Measurements from ENCODE around the gene ZNF574.

The ZNF574 gene

DNA sequence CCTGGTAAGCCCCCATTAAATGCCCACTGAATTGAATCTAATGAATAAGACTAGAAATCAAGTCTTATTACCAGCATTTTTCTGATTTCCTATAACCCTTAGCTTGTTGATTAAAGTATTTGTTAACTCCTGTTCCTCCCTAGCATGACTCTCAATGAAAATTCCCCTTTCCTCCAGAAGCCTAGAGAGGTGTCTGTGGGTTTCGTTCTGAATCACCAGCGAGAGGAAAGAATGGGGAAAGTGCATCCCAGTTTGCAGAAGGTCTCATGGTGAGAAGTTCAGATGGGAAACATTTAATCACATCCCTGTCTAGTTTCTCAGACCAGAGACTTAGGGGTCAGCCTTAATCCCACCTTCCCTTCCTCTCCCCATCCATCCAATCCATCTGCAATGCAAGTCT, 29.4 kb downstream of the ZNF574 start:
- DNase-seq = no peak

DNA sequence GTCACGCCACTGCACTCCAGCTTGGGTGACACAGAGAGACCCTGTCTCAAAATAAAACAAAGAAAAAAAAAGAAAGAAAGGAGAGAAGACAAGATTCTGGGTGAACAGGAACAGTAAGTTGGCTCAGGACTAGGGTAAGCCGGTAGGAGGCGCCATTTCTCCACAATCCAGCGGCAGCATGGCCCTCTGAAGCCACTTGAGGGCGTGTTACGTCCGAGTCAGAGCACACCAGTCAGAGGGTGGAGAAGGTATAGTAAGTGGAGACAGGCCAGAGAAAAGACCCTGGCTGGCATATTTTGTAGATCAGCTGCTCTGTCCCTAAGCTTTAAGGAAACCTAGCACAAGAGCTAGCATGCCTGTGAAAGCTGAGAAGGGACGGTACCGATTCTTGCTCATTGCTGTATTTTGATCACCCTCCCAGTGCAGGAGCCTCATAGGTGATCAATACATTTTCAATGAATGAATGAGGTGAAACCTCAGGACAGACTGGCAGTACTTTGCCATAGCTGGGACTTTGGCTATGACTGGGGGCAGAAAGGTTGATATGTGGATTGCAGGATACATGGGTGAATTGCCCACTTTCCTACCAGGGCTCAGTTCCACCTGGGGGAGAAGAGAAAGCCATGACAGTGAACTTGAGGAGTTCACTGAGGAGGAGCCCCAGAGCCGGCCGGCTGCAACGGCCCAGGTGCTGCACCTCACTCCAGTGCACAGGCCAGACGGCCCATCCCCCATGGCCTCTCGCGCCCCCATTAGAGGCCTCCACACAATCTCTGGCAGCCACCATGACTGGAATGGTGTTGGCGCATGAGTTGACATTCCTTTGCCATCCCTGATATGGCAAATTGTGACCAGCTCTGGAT, 32.8 kb downstream of the ZNF574 start:
- peak; percentile 79 to 80 for DNase-seq

DNA sequence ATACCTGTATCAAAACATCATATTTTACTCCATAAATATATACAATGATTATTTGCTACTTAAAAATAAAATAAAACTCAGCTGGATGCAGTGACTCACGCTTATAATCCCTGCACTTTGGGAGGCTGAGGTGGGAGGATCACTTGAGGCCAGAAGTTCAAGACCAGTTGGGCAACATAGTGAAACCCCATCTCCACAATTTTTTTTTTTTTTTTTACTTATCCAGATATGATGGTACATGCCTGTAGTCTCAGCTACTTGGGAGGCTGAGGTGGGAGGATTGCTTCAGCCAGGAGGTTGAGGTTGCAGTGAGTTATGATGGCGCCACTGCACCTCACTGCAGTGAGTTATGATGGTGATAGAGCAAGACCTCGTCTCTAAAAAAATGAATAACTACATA, 33.9 kb downstream of the ZNF574 start:
- DNase-seq = no peak

DNA sequence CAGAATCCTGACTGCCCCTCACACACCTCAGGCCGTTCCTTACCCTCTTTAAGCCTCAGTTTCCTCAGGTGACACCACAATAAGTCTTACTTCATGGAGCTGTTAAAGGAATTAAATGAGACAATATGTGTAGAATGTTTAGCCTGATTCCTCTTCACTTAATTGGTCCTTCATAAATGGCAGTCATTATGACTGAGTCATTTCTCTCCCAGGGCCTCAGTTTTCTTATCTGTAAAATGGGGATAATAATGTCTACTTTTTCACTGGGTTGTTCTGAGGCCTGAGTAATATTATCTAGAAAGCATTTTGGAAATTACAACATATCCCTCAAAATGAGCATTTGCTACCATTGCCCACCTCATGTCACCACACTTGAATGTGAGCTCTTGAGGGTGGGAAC, 34.7 kb downstream of the ZNF574 start:
- DNase-seq = no peak

DNA sequence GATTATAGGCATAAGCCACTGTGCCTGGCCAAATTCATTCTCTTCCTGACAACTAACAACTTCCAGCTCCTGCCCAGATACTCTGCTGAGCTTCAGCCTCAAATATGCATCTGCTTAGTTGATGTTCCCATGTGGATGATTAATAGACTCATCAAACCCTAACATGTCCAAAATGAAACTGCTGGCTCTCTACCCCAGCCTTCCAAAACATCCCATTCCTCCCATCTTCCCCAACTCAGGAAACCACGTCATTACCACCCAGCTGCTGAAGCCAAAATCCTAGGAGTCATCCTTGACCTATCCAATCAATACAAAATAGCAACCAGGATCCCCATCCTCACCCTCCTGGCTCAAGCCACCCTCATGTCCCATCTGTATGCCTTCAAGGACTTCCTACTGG, 35.4 kb downstream of the ZNF574 start:
- DNase-seq = no peak

DNA sequence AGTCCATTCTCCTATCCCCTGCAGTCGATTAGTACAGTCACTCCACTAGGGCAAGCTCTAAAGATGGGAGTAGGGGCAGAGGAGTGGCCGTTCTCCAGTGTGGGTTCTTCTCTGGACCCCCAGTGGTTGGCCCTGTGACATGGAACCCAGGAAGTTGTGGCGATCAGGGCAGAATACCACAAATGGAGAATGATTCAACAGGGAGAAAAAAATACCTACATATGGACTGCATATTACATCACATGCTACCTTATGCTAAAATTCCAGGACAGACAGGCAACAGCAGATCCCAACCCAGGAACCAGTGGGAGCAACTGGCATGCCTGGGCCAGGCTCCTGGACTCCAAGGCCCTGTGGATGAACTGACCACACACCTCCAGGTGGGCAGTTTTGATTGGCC, 35.8 kb downstream of the ZNF574 start:
- no peak for DNase-seq

DNA sequence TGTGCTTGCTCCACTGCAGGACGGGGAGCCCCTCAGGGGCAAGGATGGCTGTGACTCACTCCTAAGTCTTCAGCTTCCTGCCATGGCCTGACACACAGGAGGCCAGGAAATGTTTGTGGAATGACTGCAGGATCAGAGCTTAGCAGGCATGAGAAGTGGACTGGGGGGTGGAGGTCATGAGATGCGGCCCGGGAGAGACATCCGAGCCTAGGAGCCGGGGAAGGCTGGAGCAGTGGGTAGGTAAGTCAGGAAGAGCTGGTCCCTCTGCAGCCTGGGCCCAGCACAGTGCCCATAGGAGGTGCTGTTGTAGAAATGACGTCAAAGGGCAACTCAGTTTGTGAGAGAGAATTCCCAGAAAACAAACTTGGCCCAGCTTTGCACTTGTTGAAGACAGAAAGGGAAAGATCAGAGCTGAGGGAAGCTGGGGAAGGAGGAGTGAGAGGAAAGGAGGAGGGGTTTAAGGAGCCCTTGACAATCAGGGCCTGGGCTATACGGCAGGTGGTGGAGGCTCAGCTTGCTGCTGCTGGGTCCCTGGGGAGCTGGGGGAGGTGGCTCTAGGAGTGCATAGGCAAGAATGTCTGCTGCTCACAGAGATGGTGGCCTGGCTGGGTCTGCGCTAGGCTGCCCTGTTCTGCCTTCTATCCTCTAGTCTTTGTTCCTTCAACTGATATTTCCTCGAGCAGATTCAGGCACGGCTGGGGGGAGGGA, 37.8 kb downstream of the ZNF574 start:
- DNase-seq = no peak

DNA sequence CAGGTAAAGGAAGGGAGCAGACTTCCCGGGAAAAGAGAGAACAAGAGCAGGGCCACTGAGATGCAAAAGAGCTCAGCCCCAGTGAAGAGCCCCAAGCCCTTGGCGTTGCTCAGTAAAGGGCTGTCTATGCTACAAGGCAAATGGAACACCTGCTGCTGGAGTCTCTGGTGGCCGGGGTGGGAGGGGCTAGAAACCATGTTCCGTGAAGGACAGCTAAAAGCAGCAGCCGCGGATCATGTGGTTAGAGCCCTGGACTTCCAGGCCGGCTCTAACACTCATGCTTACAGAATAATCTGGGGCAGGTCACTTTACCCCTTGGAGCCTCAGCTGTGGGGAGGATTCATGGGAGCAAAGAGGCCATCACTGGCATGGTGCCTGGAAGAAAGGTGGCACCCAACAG, 38.4 kb downstream of the ZNF574 start:
- no peak for DNase-seq

DNA sequence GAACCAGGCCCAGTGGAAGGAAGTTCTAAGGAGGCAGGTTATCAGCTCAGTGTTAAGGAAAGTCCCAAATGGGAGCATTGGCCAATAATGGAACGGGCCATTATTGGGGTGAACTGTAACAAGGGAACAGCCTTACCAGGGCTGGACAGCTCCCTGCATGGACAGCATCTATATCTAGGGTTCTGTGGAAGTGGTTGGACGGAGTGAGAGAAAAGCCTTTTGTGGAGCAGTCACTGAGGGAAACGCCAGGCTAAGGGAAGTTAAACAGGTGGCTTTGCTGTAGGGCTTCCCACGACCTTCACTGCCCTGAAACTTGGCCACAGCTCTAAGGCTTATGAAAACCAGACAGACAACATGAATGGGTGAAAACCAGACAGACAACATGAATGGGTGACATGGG, 39.3 kb downstream of the ZNF574 start:
- DNase-seq = no peak

DNA sequence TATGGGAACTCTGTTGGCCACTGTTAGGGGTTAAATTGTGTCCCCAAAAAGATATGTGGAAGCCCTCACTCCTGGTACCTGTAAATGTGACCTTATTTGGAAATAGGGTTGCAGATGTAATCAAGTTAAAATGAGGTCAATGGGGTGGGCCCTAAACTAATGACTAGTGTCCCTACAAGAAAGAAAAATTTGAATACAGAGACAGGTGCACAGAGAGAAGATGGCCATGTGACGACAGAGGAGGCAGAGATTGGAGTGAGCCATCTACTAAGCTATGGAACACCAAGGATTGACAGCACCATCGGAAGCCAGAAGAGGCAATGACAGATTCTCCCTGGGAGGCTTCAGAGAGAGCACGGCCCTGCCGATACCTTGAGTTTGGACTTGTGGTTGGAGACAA, 39.7 kb downstream of the ZNF574 start:
- DNase-seq = no peak

DNA sequence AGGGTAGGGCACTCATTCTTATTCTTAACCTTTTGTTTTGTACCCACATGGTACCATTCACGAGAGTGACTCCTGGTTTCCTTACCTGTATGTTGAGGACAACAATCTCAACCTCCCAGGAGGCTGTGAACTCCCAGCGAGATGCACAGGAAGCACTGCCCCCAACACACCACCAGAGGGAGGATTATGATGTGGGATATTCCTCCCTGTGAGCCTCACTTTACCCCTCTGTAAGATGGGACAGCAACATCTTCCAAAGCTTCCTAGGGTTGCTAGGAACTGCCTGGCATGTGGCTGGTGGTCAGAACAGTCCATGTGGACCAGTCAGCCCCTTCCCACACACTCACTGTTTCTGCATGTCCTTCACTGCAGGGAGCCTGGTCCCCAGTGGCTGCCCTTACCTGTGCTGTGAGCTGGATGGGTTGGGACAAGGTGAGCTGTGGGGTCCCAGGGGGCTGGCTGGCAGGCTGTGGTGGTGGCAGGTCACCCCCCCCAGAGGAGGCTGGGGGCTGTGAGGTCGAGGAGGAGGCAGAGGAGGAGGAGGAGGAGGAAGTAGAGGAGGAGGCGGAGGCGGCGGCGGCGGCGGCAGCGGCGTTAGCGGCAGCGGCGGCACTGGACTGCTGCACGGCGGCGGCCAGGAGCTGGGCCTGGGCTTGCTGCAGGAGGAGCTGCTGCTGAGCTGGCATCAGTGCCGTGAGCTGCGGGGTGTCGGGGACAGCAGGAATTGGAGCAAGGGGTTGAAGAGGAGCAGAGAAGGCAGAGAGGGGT, 40.5 kb downstream of the ZNF574 start:
- no peak for DNase-seq

DNA sequence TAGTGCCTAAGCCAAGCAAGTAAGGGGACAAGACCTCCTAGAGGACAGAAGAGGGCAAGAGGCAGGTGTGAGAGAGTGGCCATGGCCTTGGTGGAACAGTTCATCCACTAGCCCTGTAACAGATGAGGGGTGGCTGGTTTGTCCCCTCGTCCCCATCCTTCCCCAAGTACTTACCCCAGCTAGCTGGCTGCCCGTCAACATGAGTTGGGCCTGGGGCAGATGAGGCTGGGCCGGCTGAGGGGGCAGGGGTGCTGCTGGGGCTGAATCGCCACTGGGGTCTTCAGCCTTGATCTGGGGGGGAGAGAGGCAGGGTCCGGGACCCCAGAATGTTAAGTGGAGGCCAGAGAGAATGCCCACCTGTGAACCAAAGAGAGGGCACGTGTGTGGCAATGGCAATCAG, 41.1 kb downstream of the ZNF574 start:
- no peak for DNase-seq

DNA sequence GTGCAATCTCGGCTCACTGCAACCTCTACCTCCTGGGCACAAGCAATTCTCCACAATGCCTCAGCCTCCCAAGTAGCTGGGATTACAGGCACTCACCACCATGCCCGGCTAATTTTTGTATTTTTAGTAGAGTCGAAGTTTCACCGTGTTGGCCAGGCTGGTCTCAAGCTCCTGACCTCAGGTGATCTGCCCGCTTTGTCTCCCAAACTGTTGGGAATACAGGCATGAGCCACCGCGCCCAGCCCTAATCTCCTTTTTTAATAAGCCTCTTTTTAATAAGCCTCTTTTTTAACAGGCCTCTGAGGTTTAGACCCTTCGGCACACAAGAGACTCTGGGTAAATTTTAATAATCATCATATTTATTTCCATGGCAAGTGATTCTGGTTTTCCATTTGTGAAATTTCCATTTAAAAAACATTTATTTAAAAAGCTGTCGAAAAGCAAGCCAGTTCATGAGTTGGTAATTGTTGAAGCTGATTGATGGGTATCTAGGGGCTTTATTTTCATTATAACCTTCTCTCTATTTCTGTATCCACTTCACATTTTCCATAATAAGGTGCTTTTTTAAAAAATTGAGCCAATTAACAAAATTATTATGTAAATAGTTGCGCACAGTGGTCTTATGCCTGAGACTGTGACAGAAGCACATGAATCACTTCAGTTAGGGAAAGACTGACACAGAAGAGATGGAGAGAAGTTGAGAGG, 44.5 kb downstream of the ZNF574 start:
- no peak for DNase-seq

DNA sequence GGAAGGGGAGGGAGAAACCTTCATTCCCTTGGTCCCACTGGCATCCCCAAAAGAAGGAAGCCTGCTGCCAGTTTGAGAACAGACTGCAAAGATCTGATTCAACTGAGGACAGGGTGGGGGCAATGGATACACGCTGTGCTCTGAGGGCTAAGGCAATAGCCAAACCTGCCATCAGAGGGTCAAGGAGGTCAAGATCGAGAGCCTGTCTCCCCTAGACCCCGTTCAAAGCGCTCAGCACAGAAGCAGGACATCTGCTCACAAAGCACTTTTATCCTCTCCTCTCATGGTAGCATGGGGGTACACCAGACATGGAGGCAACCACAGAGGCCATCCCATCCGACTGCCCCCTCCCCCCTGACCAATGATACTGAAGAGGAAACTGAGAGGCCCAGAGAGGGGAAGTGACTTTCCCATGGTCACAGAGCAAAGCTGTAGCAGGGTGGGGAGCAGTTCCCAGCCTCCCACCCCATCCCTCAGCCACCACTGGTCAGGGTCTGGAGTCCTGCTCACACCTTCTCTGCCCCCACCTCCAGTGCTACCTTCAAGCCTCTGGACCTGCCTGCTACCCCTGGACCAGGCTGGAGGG, 45.2 kb downstream of the ZNF574 start:
- DNase-seq = no peak

DNA sequence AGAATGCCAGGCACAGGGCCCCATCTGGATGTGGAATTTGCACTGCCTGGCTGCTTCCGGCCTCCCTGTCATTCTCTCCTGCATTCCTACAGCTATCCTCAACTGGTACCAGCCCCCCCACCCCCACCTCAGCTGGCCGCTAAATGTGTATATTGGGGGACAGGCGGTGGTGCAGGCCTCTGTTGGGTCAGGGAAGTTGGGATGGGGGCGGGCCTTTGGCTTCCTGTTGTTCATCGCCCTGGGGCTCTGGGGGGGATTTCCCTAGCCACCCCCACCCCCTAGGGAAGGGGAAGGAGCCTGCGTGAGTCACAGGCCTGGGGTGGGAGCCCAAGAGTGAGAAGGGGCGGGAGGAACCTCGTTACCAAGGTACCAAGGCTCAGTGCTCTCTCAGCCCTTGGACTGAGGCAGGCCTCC, 45.7 kb downstream of the ZNF574 start:
- DNase-seq = no peak

DNA sequence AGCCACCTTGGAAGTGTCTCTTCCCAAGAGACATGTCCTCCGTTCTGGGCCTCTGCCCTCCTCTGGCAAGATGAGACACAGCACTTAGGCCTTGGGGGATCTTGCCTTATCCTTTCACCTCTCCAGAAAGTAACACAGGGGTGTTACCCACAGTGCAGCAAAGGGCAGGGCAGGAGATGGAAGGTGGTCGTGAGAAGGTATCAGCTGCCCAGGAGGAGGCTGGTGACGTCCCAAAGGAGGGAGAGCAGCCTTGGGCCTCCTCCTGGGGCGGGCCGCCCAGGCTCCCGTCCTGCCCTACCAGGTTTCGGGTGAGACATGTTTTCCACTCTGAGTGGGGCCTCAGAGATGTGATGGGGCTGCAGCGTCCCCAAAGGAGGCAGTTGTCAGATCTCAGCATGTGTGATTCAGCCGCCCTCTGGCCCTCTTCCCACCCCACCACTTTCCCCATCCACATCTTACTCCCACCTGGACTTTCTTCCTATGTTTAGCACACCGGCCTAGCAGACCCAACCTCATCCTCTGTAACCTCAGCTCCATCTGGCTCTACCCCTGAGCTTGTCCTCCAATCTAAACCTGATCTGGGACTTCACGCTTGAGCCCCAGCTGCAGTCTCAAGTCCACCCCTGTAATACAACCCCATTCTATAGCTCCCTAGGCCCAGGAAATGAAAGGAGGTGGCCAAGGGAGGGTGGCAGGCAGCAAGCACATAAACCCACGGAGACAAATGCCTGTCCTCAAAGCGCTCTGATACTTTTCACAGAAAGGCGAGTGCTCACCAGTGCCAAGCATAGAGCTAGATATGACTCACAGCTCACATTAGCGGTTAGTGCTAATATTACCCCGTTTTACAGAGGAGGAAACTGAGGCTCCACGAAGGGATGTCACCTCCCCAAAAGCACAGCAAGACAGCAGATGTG, 47.0 kb downstream of the ZNF574 start:
- no peak for DNase-seq

DNA sequence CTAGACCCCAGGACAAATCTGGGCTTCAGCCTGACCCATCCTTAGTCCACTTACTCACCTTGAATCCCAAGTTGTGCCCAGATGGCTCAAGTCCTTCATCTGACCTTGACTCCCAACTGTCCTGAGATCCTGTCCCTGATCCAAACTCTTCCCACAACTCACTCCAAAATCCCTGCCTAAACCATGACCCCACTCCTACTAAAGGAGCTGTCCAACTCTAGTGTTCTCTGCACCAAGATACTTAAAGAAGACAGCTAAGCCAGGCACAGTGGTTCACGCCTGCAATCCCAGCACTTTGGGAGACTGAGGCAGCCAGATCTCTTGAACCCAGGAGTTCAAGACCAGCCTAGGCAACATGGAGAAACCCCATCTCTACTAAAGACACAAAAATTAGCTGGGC, 47.8 kb downstream of the ZNF574 start:
- DNase-seq = no peak

DNA sequence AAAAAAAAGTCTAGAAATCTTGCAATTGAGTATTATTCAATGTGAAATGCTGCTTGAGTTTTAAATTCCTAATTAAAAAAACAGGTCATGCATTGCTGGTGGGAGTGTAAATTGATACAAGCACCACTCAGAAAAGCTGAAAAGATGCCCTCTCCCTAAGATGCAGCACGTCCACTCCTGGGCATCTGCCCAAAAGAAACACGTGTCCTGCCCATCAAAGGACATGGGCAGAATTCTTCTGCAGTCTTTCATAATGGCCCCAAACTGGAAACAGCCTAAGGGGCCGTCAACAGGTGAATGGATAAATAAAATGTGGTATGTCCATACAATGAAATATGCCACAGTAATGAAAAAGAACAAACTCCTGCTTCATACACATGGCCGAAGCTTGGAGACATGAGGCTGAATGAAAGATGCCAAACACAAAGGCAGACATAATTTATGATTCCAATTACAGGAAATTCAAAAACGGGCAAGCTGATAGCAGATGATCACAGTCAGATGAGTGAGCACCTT, 48.5 kb downstream of the ZNF574 start:
- no peak for DNase-seq

DNA sequence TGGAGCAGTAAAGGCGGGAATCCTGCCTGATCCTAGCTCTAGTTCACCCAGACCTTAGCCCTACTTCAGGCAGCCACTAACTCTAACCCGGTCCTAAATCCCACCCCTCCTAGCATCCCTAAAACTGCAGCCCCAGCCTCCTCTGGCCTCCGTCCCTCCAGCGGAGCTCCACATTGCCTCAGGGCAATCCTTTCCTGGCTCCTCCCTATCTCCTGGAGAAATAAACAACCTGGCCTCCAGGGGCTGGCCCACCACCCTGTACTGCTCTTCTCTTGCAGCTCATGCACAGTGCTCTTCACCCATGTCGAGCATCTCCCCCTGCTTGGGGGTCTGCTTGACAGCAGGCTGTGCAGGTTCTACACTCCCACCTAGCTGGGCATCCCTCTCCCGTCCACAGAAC, 49.6 kb downstream of the ZNF574 start:
- DNase-seq = no peak

DNA sequence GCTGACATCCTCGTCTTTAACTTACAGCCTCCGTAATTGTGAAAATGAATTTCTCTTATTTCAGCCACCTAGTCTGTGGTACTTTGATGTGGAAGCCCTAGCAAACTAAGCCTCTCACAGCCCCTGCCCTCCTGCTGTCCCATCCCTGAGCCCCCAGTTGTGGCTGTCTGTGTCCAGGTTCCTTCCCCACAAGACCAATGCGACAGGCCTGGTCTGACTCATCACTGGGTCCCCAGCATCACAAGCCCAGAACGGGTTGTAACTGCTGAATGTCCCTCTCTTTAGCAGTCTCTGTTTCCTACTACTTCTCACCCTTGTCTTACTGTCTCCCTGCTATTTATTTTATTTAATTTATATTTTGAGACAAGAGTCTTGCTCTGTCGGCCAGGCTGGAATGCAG, 50.6 kb downstream of the ZNF574 start:
- no peak for DNase-seq
